Left hindlimb (tissue), 1 donor: ENCODE data around the gene DCC.

Source experiments
- DNase-seq: peaks from one replicate; pipeline ENCODE4 v3.0.0-alpha.2; 2018

Gene DCC

GRCh38 chr18:52700816-52701215, 360.8 kb downstream of the DCC start:
- DNase-seq = no peak

- DNase-seq = no peak
These were observed 361.4 kb downstream of the DCC start for GRCh38 chr18:52701219-52701935.

- DNase-seq = no peak
These were observed 375.4 kb downstream of the DCC start for GRCh38 chr18:52715421-52715820.

DNA sequence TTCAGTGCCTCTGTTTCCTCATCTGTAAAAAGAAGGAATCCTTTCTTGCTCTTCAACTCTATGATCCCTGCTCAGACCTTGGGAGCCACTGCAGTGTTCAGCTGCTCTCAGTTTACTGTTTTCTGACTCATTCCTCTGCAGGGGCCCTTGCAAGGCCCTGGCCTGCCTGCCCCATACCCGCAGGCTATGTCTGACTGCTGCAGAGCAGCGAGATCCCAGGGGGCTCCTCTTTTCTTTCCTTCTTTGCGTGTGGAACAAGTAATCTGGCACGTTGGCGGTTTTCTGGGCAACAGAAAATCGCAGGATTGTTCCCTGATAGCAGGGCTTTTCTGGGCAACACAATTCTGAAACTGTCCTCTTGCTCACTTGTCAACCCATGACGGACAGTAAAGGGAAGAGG, 376.0 kb downstream of the DCC start:
- no peak for DNase-seq

DNA sequence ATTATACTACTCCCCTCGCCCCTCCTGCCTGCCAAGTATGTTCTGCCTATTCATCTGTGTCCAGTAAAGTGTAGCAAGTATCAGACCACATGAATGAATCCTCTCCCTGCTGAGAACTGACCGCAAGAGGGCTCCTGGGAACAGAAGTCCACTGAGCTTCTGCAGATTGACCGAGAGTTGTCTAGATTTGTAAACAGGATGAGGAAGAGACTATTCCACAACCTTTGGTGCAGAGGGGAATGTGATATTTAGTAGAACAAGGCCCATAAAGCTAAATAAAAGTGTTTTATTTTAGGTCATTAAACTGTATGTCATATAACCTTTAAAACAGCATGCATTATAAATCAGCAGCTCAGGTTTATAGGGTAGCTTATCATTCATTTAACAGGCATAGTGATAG, 377.0 kb downstream of the DCC start:
- DNase-seq = no peak

DNA sequence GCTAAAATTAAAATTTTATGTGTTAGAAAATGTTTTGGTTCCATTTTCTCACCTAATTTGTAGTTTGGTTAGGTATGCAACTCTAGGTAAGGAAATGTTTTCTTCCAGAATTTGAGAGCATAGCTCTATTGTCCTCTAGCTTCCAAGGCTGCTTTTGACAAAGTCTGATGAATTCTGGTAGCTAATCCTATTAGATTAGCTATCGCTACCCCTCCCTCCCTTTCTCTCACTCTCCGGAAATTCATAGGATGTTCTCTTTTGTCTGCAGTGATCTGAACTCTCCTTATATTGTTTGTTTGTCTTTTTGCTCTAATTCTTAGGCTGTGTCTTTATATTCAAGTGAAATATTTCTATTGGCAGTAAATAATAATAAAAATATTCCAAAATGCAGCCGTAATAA, 382.9 kb downstream of the DCC start:
- no peak for DNase-seq

DNA sequence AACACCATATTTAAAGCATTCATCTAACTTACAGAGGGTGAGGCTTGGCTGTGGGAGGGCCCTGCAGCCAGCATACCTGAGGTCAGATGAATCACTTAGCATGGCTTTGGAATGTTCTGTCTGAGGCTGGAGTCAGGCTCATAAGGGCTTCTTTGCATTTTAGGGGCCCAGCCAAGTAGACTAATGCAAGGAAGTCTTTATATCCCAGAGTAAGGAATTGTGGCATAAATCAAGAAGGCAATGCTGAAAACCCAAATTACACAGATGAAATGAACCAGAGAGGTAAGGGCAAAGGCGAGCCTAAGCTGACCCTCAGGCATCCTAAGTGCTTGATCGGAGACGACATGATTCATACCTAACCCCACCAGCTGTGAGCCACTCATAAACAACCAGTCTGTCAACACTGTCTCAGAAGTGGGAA, 383.6 kb downstream of the DCC start:
- DNase-seq = no peak

GRCh38 chr18:52730972-52731619, 391.1 kb downstream of the DCC start:
- no peak for DNase-seq

- DNase-seq = no peak
These were observed 398.9 kb downstream of the DCC start for GRCh38 chr18:52738946-52739345.

DNA sequence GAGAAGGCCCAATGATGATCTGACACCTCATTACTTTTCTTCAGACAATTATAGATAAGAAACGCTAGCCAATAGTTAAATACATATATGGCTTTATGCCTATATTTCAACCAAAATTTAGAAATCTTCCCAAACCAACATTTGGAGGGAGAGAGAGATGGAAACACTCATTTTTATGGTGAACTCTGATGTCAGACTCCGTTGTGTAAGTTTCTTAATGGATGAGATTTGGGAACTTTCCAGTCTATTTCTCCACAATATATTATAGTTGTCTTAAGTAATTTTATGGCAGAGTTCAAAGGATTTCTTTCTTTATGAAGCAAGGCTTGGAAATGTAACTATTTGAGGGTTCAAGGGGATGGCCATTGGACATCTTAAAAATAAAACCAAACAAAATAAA, 407.0 kb downstream of the DCC start:
- no peak for DNase-seq

DNA sequence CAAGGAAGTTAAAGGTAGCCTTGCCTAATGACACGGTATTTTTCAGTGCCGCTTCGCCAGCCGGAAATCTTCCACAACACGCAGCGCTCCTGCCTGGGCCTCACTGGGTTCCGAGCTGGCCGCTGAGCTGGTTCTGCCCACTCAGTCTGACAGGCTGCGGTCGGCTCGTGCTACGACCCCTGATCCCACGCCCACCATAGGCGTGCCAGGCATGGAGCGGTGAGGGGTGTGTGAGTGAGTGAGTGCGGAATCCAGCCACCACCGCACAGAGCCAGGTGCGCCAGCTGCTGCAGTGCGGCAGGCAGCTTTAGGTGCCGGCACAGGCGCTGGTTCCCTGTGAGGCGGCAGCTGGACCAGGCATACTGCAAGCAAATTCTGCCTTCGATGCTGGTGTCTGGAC, 407.9 kb downstream of the DCC start:
- no peak for DNase-seq

- DNase-seq = no peak
These were observed 408.3 kb downstream of the DCC start for GRCh38 chr18:52748343-52748742.

DNA sequence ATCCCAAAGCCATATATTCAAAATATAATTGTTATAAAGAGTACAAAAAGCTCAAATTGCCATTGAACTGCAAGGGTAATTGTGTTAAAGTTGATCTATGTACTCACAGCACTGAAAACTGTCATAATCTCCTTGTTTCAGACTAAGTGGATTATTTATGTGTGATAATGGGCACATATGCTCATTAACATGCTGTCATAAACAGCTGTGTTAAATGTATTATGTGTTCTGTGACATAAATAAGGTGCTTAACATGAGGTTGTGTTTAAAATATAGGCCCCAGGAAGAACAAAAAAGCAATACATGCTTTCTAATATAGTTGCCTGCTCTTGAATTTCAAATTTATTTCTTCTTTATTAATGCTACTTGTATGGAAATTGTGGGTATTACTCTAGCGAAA, 409.5 kb downstream of the DCC start:
- no peak for DNase-seq

- no peak for DNase-seq
These were observed 411.0 kb downstream of the DCC start for GRCh38 chr18:52750995-52751394.

DNA sequence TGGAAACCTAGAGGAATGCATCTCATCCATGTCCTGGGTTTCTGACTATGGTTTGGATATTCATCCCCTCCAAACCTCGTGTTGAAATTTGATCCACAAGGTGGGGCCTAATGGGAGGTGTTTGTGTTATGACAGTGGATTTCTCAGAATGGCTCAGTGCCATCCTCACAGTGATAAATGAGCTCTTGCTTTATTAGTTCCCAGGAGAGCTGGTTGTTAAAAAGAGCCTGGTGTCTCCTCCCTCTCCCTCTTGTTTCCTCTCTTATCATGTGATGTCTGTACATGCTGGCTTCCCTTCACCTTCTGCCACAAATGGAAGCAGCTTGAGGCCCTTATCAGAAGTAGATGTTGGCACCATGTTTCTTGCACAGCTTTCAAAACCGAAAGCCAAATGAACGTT, 424.3 kb downstream of the DCC start:
- DNase-seq = no peak

GRCh38 chr18:52766002-52766545, 426.1 kb downstream of the DCC start:
- DNase-seq = no peak

DNA sequence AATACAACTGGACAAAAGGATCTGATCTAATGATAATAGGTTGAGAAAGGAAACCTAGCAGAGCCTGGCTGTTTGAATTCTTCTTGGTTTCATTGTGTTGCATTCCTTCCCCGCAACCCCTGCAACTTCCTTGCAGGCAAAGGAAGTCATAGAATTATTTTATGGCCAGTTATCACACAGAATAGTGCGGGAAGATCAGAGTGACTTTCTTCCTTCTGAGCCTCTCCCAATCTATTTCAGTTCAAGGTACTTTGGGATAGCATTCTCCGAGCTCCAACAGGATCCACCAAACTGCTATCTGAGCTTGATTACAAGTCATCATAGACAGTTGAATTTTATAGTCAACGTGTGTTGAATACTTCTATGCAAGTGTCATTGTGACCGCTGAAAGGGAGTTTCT, 441.1 kb downstream of the DCC start:
- no peak for DNase-seq

DNA sequence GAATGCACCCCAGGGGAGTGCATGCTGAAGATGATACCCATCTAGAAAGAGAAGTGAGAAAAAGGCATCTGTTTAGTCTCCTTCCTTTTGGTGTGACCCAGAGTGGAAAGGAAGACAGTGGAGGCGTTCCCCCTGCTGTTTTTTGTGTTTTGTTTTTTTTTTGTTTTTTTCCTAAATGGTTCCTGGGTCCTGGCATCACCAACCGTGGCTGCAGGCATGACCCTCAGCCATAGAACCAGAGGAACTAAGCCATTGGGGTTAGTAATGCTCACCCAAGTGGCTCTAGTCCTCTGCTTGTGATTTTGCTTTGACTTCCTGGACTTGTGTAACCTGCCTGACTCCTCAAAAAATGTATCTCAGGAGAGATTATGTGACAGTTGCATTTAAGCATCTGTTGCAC, 451.3 kb downstream of the DCC start:
- DNase-seq = no peak

DNA sequence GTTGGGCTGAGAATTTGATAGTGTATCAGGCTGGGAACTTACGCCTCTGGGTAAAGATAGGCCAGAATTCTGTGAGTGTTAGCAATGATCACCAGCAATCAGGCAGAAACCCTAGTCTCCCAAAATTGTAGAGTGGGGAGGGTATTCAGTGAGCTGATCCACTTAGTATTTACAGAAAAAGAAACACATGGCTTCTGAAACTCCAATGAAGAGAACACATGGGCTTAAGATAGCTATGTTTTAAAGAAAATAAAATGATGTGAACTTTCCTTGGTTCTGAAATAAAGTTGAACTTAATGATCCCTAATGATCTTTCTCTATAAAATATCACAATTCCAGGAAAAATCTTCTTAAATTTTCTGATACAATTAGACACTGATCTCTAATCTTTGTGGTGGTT, 472.8 kb downstream of the DCC start:
- DNase-seq = no peak

- no peak for DNase-seq
These were observed 473.8 kb downstream of the DCC start for GRCh38 chr18:52813635-52814416.

GRCh38 chr18:52815651-52816050, 475.7 kb downstream of the DCC start:
- DNase-seq = no peak

- DNase-seq = no peak
These were observed 476.1 kb downstream of the DCC start for GRCh38 chr18:52816121-52816520.

DNA sequence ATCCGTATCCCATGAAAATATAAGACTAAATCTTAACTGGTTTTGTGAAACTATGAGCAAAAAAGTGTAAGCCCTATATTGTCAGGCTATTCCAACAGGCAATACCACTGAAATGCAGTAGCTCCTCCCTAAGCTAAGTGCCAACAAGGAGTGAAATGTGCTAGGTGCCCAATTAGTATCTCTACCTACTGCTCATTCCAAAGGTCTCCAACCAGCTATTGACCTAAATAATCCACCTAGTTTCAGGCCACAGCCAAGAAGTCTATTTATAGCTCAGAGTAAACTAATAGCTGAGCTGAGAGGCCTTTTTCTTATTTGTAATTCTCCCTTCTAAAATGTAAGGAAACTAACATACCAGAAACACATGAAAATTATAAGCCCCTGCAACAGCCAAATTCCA, 482.2 kb downstream of the DCC start:
- no peak for DNase-seq

GRCh38 chr18:52824126-52824525, 484.1 kb downstream of the DCC start:
- no peak for DNase-seq
